Left lung (tissue), 10 donors: ENCODE measurements around the gene CYP11A1. TPM values are rescaled to one million over a fixed set of nuclear protein-coding genes. Genes with fewer than 3 reads are reported as not detected.

ENCODE experiments used
- ATAC-seq: fragments of 200-7000 bp; cut with Tn5 transposase; one replicate; pipeline ENCODE4 v1.9.1; 2020; ENCODE audit warnings: moderate library complexity
- DNase-seq, 4 donors: peaks; one replicate each; pipeline ENCODE4 v3.0.0-alpha.2; 2013 to 2020
- H3K27ac ChIP-seq, 2 donors: fragments of 200-600 bp; sonication (generic) in 1 of 2; one replicate each; pipeline versions ENCODE4 v1.5.0 to v1.8.0; 2020 to 2021
- H3K27me3 ChIP-seq, 2 donors: fragments of 200-600 bp; sonication (generic) in 1 of 2; one replicate each; pipeline versions ENCODE4 v1.5.0 to v1.8.0; 2020 to 2021
- H3K36me3 ChIP-seq, 2 donors: fragments of 200-600 bp; sonication (generic) in 1 of 2; one replicate each; pipeline versions ENCODE4 v1.5.0 to v1.8.0; 2020 to 2021
- H3K4me1 ChIP-seq, 2 donors: fragments of 200-600 bp; one replicate each; pipeline ENCODE4 v1.8.0; 2021
- H3K4me3 ChIP-seq, 2 donors: fragments of 200-600 bp; sonication (generic) in 1 of 2; one replicate each; pipeline versions ENCODE4 v1.5.0 to v1.8.0; 2020 to 2021; ENCODE audit warnings: mild to moderate bottlenecking in 1 of 2
- H3K9me3 ChIP-seq, 2 donors: fragments of 200-600 bp; sonication (generic) in 1 of 2; one replicate each; pipeline versions ENCODE4 v1.5.0 to v1.8.0; 2020 to 2021
- intact Hi-C, 2 donors: fragments of 100-400 bp; cut with DNase I; formaldehyde crosslinking; loops; one replicate each; pipeline versions ENCODE4 v1.11.2 to v1.14.2; 2022
- polyA plus RNA-seq, 6 donors: library from polyadenylated mRNA; unstranded; fragments of 120-200 nt; gene quantifications; one replicate each; pipeline ENCODE4 v1.2.1, GENCODE V29; 2013; ENCODE audit not compliant: insufficient read length in 6 of 6
- total RNA-seq, 2 donors: library from RNA; stranded (reverse); fragmentation: NEBNext Ultra II Directional; extraction: Animal tissue kit (Norgen Biotek cat#: 25700); gene quantifications; one replicate each; pipeline ENCODE4 v1.2.1, GENCODE V29; 2021
- TF ChIP-seq, protein P1 (sequence below), 2 donors: fragments of 200-600 bp; sonication (generic) in 1 of 2; IDR thresholded peaks; one replicate each; pipeline versions ENCODE4 v1.5.0 to v1.8.0; 2021; ENCODE audit warnings: antibody characterized with exemption in 2 of 2
- donor health status: DM: no; HTN: yes; CAD: no.
- donor health status: DM: no; HTN: no; CAD: no.

CYP11A1 gene
- total and polyA plus RNA-seq, 8 donors = 0.34 to 1.3 (median 0.61) TPM

DNA sequence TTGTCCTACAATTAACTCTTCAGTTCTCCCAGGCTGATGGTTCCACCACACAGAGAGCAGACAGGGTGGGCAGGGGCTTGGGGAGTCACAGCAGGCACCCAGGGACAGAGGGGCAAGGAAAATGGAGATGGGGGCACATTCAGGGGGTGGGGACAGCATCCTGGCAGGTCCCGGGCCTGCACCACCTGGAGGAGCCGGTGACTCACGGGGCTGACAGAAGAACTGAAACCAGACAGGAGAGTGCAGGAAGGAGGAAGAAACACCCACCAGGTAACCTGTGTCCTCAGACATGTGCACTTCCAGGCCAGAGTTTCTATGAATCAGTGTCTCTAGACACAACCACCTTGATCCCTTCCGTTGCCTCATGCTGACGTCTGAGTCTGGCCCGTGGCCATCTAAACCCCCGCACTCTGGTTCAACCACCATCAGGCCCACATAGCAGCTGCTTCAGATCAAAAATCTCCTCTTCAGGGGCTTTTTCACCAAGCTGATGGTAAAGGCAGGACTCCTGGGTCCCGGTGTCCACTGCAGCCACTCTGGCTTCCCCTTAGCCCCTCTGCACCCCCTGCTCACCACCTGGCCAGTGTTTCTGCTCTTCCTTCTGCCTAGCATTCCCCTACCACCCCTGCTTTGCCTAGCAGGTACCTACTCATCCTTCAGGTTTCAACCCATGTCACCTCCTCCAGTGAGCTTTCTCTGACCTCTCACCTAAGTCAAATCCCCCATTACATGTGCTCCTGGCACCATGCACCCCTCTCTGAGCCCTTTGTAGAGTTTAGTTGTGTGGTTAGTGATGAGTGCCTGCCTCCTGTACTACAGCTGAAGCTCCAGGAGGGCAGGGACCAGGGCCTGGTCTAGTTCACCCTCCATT lies 16.5 kb upstream of the CYP11A1 start:
- Histone ChIP-seq H3K9me3 (no peaks in the 10 kb centered on the region), H3K4me3 (no peak overlapping the region), H3K27me3 (no peaks in the 10 kb centered on the region), H3K27ac (no peak overlapping the region), H3K4me1 (peaks cover 0 to 36% of the 10 kb centered on the region in 2 donors), H3K36me3 (no peaks in the 10 kb centered on the region)
- DNase-seq = peak in 1 of 4 donors; percentile 51
- TF ChIP-seq, protein P1, sequence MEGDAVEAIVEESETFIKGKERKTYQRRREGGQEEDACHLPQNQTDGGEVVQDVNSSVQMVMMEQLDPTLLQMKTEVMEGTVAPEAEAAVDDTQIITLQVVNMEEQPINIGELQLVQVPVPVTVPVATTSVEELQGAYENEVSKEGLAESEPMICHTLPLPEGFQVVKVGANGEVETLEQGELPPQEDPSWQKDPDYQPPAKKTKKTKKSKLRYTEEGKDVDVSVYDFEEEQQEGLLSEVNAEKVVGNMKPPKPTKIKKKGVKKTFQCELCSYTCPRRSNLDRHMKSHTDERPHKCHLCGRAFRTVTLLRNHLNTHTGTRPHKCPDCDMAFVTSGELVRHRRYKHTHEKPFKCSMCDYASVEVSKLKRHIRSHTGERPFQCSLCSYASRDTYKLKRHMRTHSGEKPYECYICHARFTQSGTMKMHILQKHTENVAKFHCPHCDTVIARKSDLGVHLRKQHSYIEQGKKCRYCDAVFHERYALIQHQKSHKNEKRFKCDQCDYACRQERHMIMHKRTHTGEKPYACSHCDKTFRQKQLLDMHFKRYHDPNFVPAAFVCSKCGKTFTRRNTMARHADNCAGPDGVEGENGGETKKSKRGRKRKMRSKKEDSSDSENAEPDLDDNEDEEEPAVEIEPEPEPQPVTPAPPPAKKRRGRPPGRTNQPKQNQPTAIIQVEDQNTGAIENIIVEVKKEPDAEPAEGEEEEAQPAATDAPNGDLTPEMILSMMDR (IDR thresholded peaks at IDR 0.05) = no peak
- ATAC-seq = no peak
- intact Hi-C loops = loop anchor here (5.0 kb wide), 1 partner anchor 53 kb away; no protein-coding TSS in a partner anchor

- Histone ChIP-seq H3K27me3 (no peaks in the 10 kb centered on the region), H3K9me3 (no peaks in the 10 kb centered on the region), H3K4me1 (peaks cover 0 to 36% of the 10 kb centered on the region in 2 donors), H3K27ac (no peak overlapping the region), H3K4me3 (no peak overlapping the region), H3K36me3 (no peaks in the 10 kb centered on the region)
- intact Hi-C loops = loop anchor here (5.0 kb wide), 1 partner anchor 54 kb away; no protein-coding TSS in a partner anchor
- no peak for DNase-seq
- no peak for ATAC-seq
- TF ChIP-seq, protein P1 (IDR thresholded peaks at IDR 0.05) = no peak
Measured at GRCh38 chr15:74383286-74383685, 15.8 kb upstream of the CYP11A1 start.

- Histone ChIP-seq H3K4me3 (no peak overlapping the region), H3K27ac (no peak overlapping the region), H3K36me3 (no peaks in the 10 kb centered on the region), H3K27me3 (no peaks in the 10 kb centered on the region), H3K9me3 (no peaks in the 10 kb centered on the region), H3K4me1 (peaks cover 0 to 36% of the 10 kb centered on the region in 2 donors)
- intact Hi-C loops = loop anchor here (5.0 kb wide), 1 partner anchor 55 kb away; no protein-coding TSS in a partner anchor
- DNase-seq (peak; percentile 61 to 98 (median 86)), ATAC-seq (peak; percentile 95)
- TF ChIP-seq, protein P1 (IDR thresholded peaks at IDR 0.05) = peak; percentile 95 to 98
Measured at GRCh38 chr15:74382004-74382816, 14.8 kb upstream of the CYP11A1 start.

DNA sequence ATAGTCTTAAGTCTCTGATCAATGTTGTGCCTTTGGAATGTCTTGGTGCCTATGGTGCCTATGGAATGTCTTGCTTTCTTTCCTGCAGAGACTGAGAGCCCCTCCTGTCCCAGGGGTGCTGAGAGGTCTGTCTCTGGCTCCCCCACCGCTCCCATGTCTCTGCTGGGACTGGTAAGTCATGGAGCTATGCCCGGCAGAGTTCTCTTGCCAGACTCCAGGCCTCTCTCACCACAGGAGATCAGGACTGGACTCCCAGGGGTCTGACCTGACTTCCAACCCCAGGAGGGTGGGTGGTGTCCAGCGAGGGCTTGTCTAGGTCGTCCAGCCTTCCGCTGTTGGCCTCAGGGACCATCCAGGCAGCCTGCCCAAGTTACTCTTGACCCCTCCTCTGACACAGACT lies 14.0 kb upstream of the CYP11A1 start:
- TF ChIP-seq, protein P1 (IDR thresholded peaks at IDR 0.05) = no peak
- H3K27me3 ChIP-seq = no peaks in the 10 kb centered on the region
- DNase-seq (no peak), ATAC-seq (no peak)
- H3K36me3 ChIP-seq = no peaks in the 10 kb centered on the region
- H3K27ac ChIP-seq = no peak overlapping the region
- H3K4me1 ChIP-seq = peaks cover 0 to 36% of the 10 kb centered on the region in 2 donors
- no peak overlapping the region for H3K4me3 ChIP-seq
- intact Hi-C loops = loop anchor here (5.0 kb wide), 1 partner anchor 56 kb away; no protein-coding TSS in a partner anchor
- H3K9me3 ChIP-seq = no peaks in the 10 kb centered on the region

- ATAC-seq = no peak
- Histone ChIP-seq H3K36me3 (no peaks in the 10 kb centered on the region), H3K27ac (no peak overlapping the region), H3K4me1 (peaks cover 0 to 36% of the 10 kb centered on the region in 2 donors), H3K27me3 (no peaks in the 10 kb centered on the region), H3K9me3 (no peaks in the 10 kb centered on the region), H3K4me3 (no peak overlapping the region)
- DNase-seq = no peak
- TF ChIP-seq, protein P1 (IDR thresholded peaks at IDR 0.05) = no peak
- intact Hi-C loops = loop anchor here (5.0 kb wide), 1 partner anchor 56 kb away; no protein-coding TSS in a partner anchor
Measured at GRCh38 chr15:74381190-74381453, 13.7 kb upstream of the CYP11A1 start.
